ENCODE measurements around the gene EEF1G.

GRCh38 chr11:62516736-62517371, 56.8 kb downstream of the EEF1G start:
- no peak for TF ChIP-seq PRDM6 (tag by site-specific recombination; IDR thresholded peaks at IDR 0.05)
- TF ChIP-seq CTCF (tag by site-specific recombination; IDR thresholded peaks at IDR 0.05) = no peak
- no peak for TF ChIP-seq ZNF658 (tag by site-specific recombination; IDR thresholded peaks at IDR 0.05)
